Urinary bladder (tissue), 4 donors: ENCODE data around the gene ZNF579. TPM values are rescaled to one million over a fixed set of nuclear protein-coding genes. Genes with fewer than 3 reads are reported as not detected.

Experiments used
- DNase-seq: peaks from one replicate; pipeline ENCODE4 v3.0.0-alpha.2; 2015; ENCODE audit errors: extremely low spot score
- H3K27ac ChIP-seq: one replicate; pipeline ENCODE4 v1.5.1; 2013; ENCODE audit warnings: low read depth, mild to moderate bottlenecking, moderate library complexity
- H3K36me3 ChIP-seq: one replicate; pipeline ENCODE4 v1.6.1; 2013; ENCODE audit warnings: mild to moderate bottlenecking, moderate library complexity; ENCODE audit not compliant: insufficient read depth
- H3K4me1 ChIP-seq: one replicate; pipeline ENCODE4 v1.6.1; 2013; ENCODE audit warnings: mild to moderate bottlenecking, moderate library complexity; ENCODE audit not compliant: insufficient read depth
- H3K4me3 ChIP-seq: one replicate; pipeline ENCODE4 v1.5.1; 2013; ENCODE audit warnings: low read depth, low read length
- WGBS: extraction: QIAGEN DNeasy Blood & Tissue Kit; methylation state at CpG from one replicate; pipeline ENCODE4 v1.1.7; 2013; 5-methylcytosine and 5-hydroxymethylcytosine counted together
- polyA plus RNA-seq: library from polyadenylated mRNA; stranded (reverse); fragments of 200-250 nt; gene quantifications from one replicate; pipeline ENCODE4 v1.2.3, GENCODE V29; 2013
- total RNA-seq: library from RNA; depleted of rRNA; stranded (reverse); fragments of >200 nt; gene quantifications from one replicate; pipeline ENCODE4 v1.2.3, GENCODE V29; 2014
- donor health status: healthy with polysubstance abuse.
- donor health status: healthy.

ZNF579 gene
- total and polyA plus RNA-seq, 2 donors: 1.6 to 10.8 TPM

GRCh38 chr19:55617426-55617825 is 36.8 kb upstream of the ZNF579 start:
- no peak for DNase-seq
- Histone ChIP-seq H3K4me1 (no peaks in the 10 kb centered on the region), H3K36me3 (peaks cover 2% of the 10 kb centered on the region), H3K4me3 (no peak overlapping the region), H3K27ac (no peak overlapping the region)
- 87% methylated on average over 8 of the region's 8 CpGs for WGBS

GRCh38 chr19:55616395-55616875 is 35.8 kb upstream of the ZNF579 start:
- 98% methylated on average over 38 of the region's 38 CpGs for WGBS
- DNase-seq: no peak
- H3K4me3 ChIP-seq: no peak overlapping the region
- no peak overlapping the region for H3K27ac ChIP-seq
- no peaks in the 10 kb centered on the region for H3K4me1 ChIP-seq
- peaks cover 2% of the 10 kb centered on the region for H3K36me3 ChIP-seq

DNA sequence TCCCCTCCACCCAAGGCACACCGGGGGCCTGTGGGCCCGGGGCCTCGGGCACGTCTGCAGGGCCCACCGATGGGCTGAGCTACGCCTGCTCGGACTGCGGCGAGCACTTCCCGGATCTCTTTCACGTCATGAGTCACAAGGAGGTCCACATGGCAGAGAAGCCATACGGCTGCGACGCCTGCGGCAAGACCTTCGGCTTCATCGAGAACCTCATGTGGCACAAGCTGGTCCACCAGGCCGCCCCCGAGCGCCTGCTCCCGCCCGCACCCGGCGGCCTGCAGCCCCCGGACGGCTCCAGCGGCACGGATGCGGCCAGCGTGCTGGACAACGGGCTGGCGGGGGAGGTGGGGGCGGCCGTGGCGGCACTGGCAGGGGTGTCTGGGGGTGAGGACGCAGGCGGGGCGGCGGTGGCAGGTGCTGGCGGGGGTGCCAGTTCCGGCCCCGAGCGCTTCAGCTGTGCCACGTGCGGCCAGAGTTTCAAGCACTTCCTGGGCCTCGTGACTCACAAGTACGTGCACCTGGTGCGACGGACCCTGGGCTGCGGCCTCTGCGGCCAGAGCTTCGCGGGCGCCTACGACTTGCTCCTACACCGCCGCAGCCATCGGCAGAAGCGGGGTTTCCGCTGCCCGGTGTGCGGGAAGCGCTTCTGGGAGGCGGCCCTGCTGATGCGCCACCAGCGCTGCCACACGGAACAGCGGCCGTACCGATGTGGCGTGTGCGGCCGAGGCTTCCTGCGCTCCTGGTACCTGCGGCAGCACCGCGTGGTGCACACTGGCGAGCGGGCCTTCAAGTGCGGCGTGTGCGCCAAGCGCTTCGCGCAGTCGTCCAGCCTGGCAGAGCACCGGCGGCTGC is 35.1 kb upstream of the ZNF579 start:
- 98% methylated on average over 88 of the region's 88 CpGs for WGBS
- Histone ChIP-seq H3K4me1 (no peaks in the 10 kb centered on the region), H3K36me3 (peaks cover 2% of the 10 kb centered on the region), H3K27ac (no peak overlapping the region), H3K4me3 (no peak overlapping the region)
- DNase-seq: no peak

DNA sequence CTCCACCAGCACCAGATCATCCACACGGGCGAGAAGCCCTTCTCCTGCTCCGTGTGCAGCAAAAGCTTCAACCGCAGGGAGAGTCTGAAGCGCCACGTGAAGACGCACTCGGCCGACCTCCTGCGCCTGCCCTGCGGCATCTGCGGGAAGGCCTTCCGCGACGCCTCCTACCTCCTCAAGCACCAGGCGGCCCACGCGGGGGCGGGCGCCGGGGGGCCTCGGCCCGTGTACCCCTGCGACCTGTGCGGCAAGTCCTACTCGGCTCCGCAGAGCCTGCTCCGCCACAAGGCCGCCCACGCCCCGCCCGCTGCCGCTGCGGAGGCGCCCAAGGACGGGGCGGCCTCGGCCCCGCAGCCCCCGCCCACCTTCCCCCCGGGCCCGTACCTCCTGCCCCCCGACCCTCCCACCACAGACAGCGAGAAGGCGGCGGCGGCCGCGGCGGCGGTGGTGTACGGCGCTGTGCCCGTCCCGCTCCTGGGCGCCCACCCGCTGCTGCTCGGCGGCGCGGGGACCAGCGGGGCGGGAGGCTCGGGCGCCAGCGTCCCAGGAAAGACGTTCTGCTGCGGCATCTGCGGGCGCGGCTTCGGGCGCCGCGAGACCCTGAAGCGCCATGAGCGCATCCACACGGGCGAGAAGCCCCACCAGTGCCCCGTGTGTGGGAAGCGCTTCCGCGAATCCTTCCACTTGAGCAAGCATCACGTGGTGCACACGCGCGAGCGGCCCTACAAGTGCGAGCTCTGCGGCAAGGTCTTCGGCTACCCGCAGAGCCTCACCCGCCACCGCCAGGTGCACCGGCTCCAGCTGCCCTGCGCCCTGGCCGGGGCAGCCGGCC is 34.3 kb upstream of the ZNF579 start:
- WGBS: 97% methylated on average over 98 of the region's 98 CpGs
- Histone ChIP-seq H3K27ac (no peak overlapping the region), H3K4me1 (no peaks in the 10 kb centered on the region), H3K36me3 (peaks cover 2% of the 10 kb centered on the region), H3K4me3 (no peak overlapping the region)
- DNase-seq: no peak

- Histone ChIP-seq H3K36me3 (peaks cover 2% of the 10 kb centered on the region), H3K27ac (no peak overlapping the region), H3K4me1 (no peaks in the 10 kb centered on the region), H3K4me3 (no peak overlapping the region)
- 95% methylated on average over 75 of the region's 75 CpGs for WGBS
- no peak for DNase-seq
Measured at GRCh38 chr19:55613930-55614710, 33.5 kb upstream of the ZNF579 start.

- H3K4me1 ChIP-seq: no peaks in the 10 kb centered on the region
- 96% methylated on average over 27 of the region's 27 CpGs for WGBS
- no peak overlapping the region for H3K4me3 ChIP-seq
- no peak for DNase-seq
- no peak overlapping the region for H3K27ac ChIP-seq
- peaks cover 2% of the 10 kb centered on the region for H3K36me3 ChIP-seq
Measured at GRCh38 chr19:55613396-55613795, 32.7 kb upstream of the ZNF579 start.

DNA sequence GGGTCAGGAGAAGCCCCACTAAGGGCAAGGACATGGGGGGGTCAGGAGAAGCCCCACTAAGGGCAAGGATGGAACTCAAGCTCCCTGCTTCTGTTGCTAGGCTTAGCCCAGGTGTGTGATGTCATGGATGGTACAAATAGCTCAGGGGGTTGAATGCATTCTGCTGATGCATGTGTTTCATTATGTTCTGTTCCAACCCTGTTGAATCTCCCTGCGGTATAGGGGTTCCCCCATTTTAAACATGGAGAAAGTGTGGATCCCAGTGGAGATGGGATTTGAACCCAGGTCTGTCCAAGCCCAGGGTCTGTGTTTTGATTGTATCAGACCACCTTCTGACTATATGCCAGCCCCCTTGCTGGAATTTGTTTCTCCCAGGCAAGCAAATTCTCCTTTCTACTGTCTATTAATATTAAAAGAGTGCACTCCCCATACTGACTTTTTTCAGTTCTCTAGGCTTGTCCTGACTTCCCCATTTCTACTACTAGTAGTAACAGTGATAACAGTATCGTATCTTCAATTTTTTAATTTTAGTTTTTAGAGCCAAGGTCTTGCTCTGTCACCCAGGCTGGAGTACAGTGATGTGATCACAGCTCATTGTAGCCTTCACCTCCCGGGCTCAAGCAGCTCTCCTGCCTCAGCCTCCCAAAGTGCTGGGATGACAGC is 31.5 kb upstream of the ZNF579 start:
- Histone ChIP-seq H3K27ac (no peak overlapping the region), H3K4me3 (no peak overlapping the region), H3K36me3 (peaks cover 2% of the 10 kb centered on the region), H3K4me1 (no peaks in the 10 kb centered on the region)
- WGBS: 81% methylated on average over 3 of the region's 3 CpGs
- no peak for DNase-seq

DNA sequence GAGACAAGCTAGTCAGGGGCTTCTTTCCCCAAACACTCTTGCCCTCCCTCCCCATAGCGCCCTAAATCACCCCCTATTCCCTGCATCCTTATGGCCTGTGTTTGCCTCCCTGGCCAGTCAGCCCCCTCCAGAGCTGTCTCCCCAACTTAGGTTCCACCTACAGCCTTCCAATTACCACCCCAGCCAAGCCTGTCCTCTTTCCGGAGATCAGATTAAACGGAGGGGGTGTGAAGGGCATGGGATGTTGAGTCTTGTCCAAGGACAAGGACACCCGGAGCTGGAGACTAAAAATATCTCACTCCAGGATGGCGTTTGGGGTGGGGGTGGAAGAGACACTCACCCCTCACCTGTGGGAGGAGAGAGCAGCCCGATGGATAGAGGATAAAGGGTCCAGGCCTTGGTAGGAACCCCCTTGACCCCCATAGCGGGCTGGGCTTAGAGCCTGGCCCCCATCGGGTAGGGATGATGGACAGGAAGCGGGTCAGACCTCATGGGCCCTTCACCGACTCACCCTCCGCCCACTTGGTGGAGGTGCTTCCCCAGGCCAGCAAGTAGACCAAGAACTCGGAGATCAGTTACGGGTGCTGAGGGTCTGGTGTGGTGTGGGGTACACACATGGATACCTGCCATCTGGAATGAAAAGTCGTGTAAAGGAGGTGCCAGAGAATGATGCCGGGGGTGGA is 30.8 kb upstream of the ZNF579 start:
- Histone ChIP-seq H3K27ac (no peak overlapping the region), H3K36me3 (peaks cover 2% of the 10 kb centered on the region), H3K4me1 (no peaks in the 10 kb centered on the region), H3K4me3 (no peak overlapping the region)
- WGBS: 74% methylated on average over 15 of the region's 15 CpGs
- no peak for DNase-seq

DNA sequence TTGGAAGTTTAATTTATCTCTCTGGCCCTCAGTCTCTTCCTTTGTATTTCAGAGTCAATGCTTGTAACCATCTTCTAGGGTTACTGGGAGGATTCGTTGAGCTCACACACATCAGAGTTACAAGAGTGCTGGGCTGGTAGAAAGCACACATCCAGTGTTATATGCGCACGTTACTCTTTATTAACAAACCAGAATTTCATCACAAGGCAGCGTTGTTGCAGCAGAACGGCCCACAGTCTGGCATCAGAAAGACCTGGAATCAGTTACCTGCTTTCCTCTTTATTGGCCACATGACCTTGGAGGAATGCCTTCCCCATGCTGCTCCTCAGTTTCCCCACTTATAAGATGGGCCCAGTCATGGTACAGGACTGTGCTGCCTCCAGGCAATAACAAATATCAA is 28.7 kb upstream of the ZNF579 start:
- DNase-seq: no peak
- Histone ChIP-seq H3K4me1 (no peaks in the 10 kb centered on the region), H3K4me3 (no peak overlapping the region), H3K27ac (no peak overlapping the region), H3K36me3 (no peaks in the 10 kb centered on the region)
- WGBS: 95% methylated on average over 5 of the region's 5 CpGs

DNA sequence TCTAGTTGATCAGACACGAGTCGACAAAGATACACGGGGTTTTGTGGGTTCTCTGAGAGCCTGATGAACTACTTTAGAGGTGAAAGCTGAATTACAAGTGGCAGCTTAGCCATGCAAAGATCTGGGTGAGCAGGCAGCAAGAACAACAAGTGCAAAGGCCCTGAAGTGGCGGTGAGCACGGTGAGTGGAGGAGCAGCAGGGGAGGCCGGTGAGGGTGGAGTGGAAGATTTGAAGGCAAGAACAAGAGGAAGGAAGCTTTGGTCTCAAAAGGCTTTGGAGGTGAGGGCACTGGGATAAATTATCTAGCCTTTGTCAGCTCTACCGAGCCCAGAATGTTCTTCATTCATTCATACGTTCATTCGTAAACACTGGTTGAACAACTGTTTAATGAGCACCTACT is 26.2 kb upstream of the ZNF579 start:
- DNase-seq: no peak
- Histone ChIP-seq H3K36me3 (no peaks in the 10 kb centered on the region), H3K4me3 (no peak overlapping the region), H3K4me1 (no peaks in the 10 kb centered on the region), H3K27ac (no peak overlapping the region)
- 77% methylated on average over 9 of the region's 9 CpGs for WGBS

DNA sequence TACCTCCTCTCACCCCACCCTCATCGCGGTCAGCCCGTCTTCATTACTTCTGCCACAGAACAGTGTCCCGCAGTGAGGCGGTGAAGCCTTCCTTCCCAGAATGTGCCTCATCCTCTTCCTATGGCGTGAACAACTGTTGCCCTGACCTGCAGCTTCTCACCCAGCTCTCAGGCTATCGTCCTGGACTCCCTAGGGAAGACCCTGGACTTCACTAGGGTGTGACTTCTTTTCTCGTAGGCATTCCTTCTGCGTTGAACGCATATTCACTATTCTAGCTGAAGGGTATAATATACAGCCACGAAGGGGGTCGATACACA is 25.8 kb upstream of the ZNF579 start:
- DNase-seq: no peak
- 22% methylated on average over 12 of the region's 12 CpGs for WGBS
- no peaks in the 10 kb centered on the region for H3K4me1 ChIP-seq
- H3K4me3 ChIP-seq: peak overlapping the region; percentile 79
- H3K36me3 ChIP-seq: no peaks in the 10 kb centered on the region
- peak overlapping the region; percentile 13 for H3K27ac ChIP-seq

GRCh38 chr19:55605637-55606470 is 25.2 kb upstream of the ZNF579 start, which contains the start of gene ZNF865:
ZNF865 (plus strand) TSS chr19:55605647; CDS start chr19:55613619, 7,972 bp downstream.
- Histone ChIP-seq H3K27ac (peak within 1 kb of the TSS; percentile 76), H3K4me1 (no peaks in the 10 kb centered on the region), H3K36me3 (no peaks in the 10 kb centered on the region), H3K4me3 (peak within 1 kb of the TSS; percentile 79)
- peak; percentile 62 for DNase-seq
- under 1% methylated on average over 43 of the region's 44 CpGs for WGBS
